ENCODE data around the gene WWTR1.

WWTR1 gene

GRCh38 chr3:149620291-149621020 lies 37.4 kb downstream of the WWTR1 start:
- DNase-seq: no peak

- DNase-seq: no peak
Observed at GRCh38 chr3:149619136-149619535, 38.7 kb downstream of the WWTR1 start.

- DNase-seq: no peak
Observed at GRCh38 chr3:149618151-149619123, 39.4 kb downstream of the WWTR1 start.

- DNase-seq: no peak
Observed at GRCh38 chr3:149615731-149616221, 42.0 kb downstream of the WWTR1 start.

GRCh38 chr3:149613988-149614387 lies 43.8 kb downstream of the WWTR1 start:
- no peak for DNase-seq

GRCh38 chr3:149612456-149612855 lies 45.4 kb downstream of the WWTR1 start:
- DNase-seq: no peak

GRCh38 chr3:149611149-149611548 lies 46.7 kb downstream of the WWTR1 start:
- no peak for DNase-seq

GRCh38 chr3:149610351-149611105 lies 47.3 kb downstream of the WWTR1 start:
- no peak for DNase-seq

GRCh38 chr3:149609595-149609994 lies 48.2 kb downstream of the WWTR1 start:
- DNase-seq: no peak

- DNase-seq: no peak
Observed at GRCh38 chr3:149608987-149609386, 48.8 kb downstream of the WWTR1 start.

GRCh38 chr3:149605902-149606301 lies 51.9 kb downstream of the WWTR1 start:
- DNase-seq: no peak

- DNase-seq: no peak
Observed at GRCh38 chr3:149604125-149604875, 53.5 kb downstream of the WWTR1 start.

- no peak for DNase-seq
Observed at GRCh38 chr3:149603126-149604074, 54.4 kb downstream of the WWTR1 start.

GRCh38 chr3:149600634-149601033 lies 57.2 kb downstream of the WWTR1 start:
- DNase-seq: no peak

GRCh38 chr3:149599236-149599635 lies 58.6 kb downstream of the WWTR1 start:
- DNase-seq: no peak

- DNase-seq: no peak
Observed at GRCh38 chr3:149596134-149596770, 61.6 kb downstream of the WWTR1 start.

- DNase-seq: no peak
Observed at GRCh38 chr3:149593418-149594160, 64.2 kb downstream of the WWTR1 start.

GRCh38 chr3:149592758-149593240 lies 65.0 kb downstream of the WWTR1 start:
- DNase-seq: no peak

GRCh38 chr3:149590691-149591441 lies 67.0 kb downstream of the WWTR1 start:
- DNase-seq: no peak

Measured in GOT3 (cell line).